Measurements from ENCODE around the gene SNRNP25. TPM values are rescaled to one million over a fixed set of nuclear protein-coding genes. Genes with fewer than 3 reads are reported as not detected.

SNRNP25 gene
- total and polyA plus RNA-seq, 9 of the 15 experiments (the other 6 are each of a cell fraction or from before 2014, with no cell fraction given) = 59.0 to 176 (median 108) TPM

- H3K9me1 ChIP-seq (ENCODE audit: control insufficient read depth, insufficient read depth, low read length) = peaks cover 2% of the 10 kb centered on the region
- WGBS (ENCODE audit: insufficient coverage, low coverage, missing lambda C conversion rate) = 96% methylated on average over 16 of the region's 17 CpGs
- no TSS peak for BruUV-seq (replicated peaks)
- peaks cover 7 to 22% of the 10 kb centered on the region in 2 experiments; a peak in 3 of 5 replicates for H3K4me1 ChIP-seq (replicated peaks in 1 of 2; ENCODE audit: control insufficient read depth in 2 of 2, insufficient read depth in 2 of 2, low read length in 2 of 2)
- H3K4me2 ChIP-seq (ENCODE audit: insufficient read depth, low read length) = no peak overlapping the region
- in situ Hi-C loops (cut with MboI) = no loop called here
- H4K20me1 ChIP-seq (replicated peaks; ENCODE audit: control insufficient read depth, insufficient read depth, low read length) = no peaks in the 10 kb centered on the region; the same call in none of the 2 replicates
- ChIA-PET CTCF (ENCODE audit: low intra/inter-chr PET ratio) (no interaction called here), POLR2A (interaction anchor here (0.6 to 1.4 kb wide), 5 partner anchors 8 to 330 kb away, joined by 3 to 4 read pairs (median 3); no protein-coding TSS in a partner anchor)
- H3K4me3 ChIP-seq = no peak overlapping the region
- no peaks in the 10 kb centered on the region for H3K27me3 ChIP-seq (ENCODE audit: control insufficient read depth in 2 of 2, insufficient read depth in 2 of 2, low read length in 2 of 2)
- H3K9ac ChIP-seq (ENCODE audit: insufficient read depth in 1 of 2, low read depth in 2 of 2, low read length in 2 of 2) = peak overlapping the region in 1 of 2 experiments; percentile 75; a peak in 2 of 4 replicates
- FAIRE-seq (no peak), ATAC-seq (no peak), DNase-seq (ENCODE audit: extremely low read depth in 1 of 4, low spot score in 3 of 4) (no peak)
- no peaks in the 10 kb centered on the region for H3K9me3 ChIP-seq (replicated peaks; ENCODE audit: control insufficient read depth, insufficient read depth, low read depth, low read length)
- no peak overlapping the region; the same call in 2 of the 3 replicates for H3K27ac ChIP-seq (ENCODE audit: extremely low read depth, low read depth, low read length)
- H3K36me3 ChIP-seq (ENCODE audit: control insufficient read depth, insufficient read depth, low read length) = peaks cover 47% of the 10 kb centered on the region
- intact Hi-C loops (cut with micrococcal nuclease) = no loop called here
- H2AFZ ChIP-seq (ENCODE audit: low read depth, low read length) = no peak overlapping the region
- H3K79me2 ChIP-seq (ENCODE audit: control insufficient read depth, insufficient read depth, low read length) = peaks cover 45% of the 10 kb centered on the region
- TF ChIP-seq NCOR1 (IDR thresholded peaks at IDR 0.05) = no peak
- TF ChIP-seq, protein P1, sequence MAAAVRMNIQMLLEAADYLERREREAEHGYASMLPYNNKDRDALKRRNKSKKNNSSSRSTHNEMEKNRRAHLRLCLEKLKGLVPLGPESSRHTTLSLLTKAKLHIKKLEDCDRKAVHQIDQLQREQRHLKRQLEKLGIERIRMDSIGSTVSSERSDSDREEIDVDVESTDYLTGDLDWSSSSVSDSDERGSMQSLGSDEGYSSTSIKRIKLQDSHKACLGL (CRISPR knock-in tag; IDR thresholded peaks at IDR 0.05; ENCODE audit: borderline replicate concordance, poor library complexity, severe bottlenecking) = no peak
- TF ChIP-seq MLLT1 (IDR thresholded peaks at IDR 0.05) = no peak
- no peak for TF ChIP-seq DPF2 (IDR thresholded peaks at IDR 0.05)
- no peak for TF ChIP-seq CHD2 (IDR thresholded peaks at IDR 0.05; ENCODE audit: low read depth, low read length)
- TF ChIP-seq REST (IDR thresholded peaks at IDR 0.05; ENCODE audit: borderline replicate concordance) = no peak
- no peak for TF ChIP-seq REST (CRISPR knock-in tag; IDR thresholded peaks at IDR 0.05; ENCODE audit: low read depth)
- TF ChIP-seq KDM4B (IDR thresholded peaks at IDR 0.05; ENCODE audit: borderline replicate concordance in 2 of 2, low read depth in 1 of 2) = no peak
- TF ChIP-seq ZNF175 (CRISPR knock-in tag; IDR thresholded peaks at IDR 0.05; ENCODE audit: low read depth) = no peak
- TF ChIP-seq ZC3H11A (IDR thresholded peaks at IDR 0.05; ENCODE audit: low read depth, low read length) = no peak
- TF ChIP-seq ZNF197 (CRISPR knock-in tag; IDR thresholded peaks at IDR 0.05; ENCODE audit: low read depth) = no peak
These were observed 2.8 kb downstream of the SNRNP25 start for GRCh38 chr16:56231-56927.
